ENCODE results near the gene TXNDC11.

Gene TXNDC11

GRCh38 chr16:11691771-11692170 lies 50.9 kb downstream of the TXNDC11 start:
- no peak for DNase-seq (ENCODE audit: low spot score)

GRCh38 chr16:11691235-11691634 lies 51.4 kb downstream of the TXNDC11 start:
- no peak for DNase-seq (ENCODE audit: low spot score)

GRCh38 chr16:11689031-11689840 lies 53.4 kb downstream of the TXNDC11 start:
- DNase-seq (ENCODE audit: low spot score) = no peak

GRCh38 chr16:11688520-11688886 lies 54.2 kb downstream of the TXNDC11 start:
- no peak for DNase-seq (ENCODE audit: low spot score)

- no peak for DNase-seq (ENCODE audit: low spot score)
Observed at GRCh38 chr16:11687601-11688519, 54.8 kb downstream of the TXNDC11 start.

- DNase-seq (ENCODE audit: low spot score) = no peak
Observed at GRCh38 chr16:11686713-11687380, 55.8 kb downstream of the TXNDC11 start.

- DNase-seq (ENCODE audit: low spot score) = no peak
Observed at GRCh38 chr16:11685844-11686618, 56.6 kb downstream of the TXNDC11 start.

GRCh38 chr16:11684231-11685025 lies 58.2 kb downstream of the TXNDC11 start:
- no peak for DNase-seq (ENCODE audit: low spot score)

- DNase-seq (ENCODE audit: low spot score) = no peak
Observed at GRCh38 chr16:11683145-11683544, 59.5 kb downstream of the TXNDC11 start.

- no peak for DNase-seq (ENCODE audit: low spot score)
Observed at GRCh38 chr16:11682655-11683096, 60.0 kb downstream of the TXNDC11 start.

GRCh38 chr16:11681976-11682654 lies 60.5 kb downstream of the TXNDC11 start:
- no peak for DNase-seq (ENCODE audit: low spot score)

GRCh38 chr16:11681556-11681955 lies 61.1 kb downstream of the TXNDC11 start:
- DNase-seq (ENCODE audit: low spot score) = no peak

- no peak for DNase-seq (ENCODE audit: low spot score)
Observed at GRCh38 chr16:11679941-11680911, 62.4 kb downstream of the TXNDC11 start.

- DNase-seq (ENCODE audit: low spot score) = no peak
Observed at GRCh38 chr16:11679250-11679649, 63.4 kb downstream of the TXNDC11 start.

- DNase-seq (ENCODE audit: low spot score) = no peak
Observed at GRCh38 chr16:11677959-11678881, 64.4 kb downstream of the TXNDC11 start.

- DNase-seq (ENCODE audit: low spot score) = no peak
Observed at GRCh38 chr16:11677451-11677951, 65.2 kb downstream of the TXNDC11 start.

- no peak for DNase-seq (ENCODE audit: low spot score)
Observed at GRCh38 chr16:11676799-11677198, 65.9 kb downstream of the TXNDC11 start.
